HL-60 (cell line): ENCODE results near the gene COLEC11.
"Not testable (repeated sequence)": the region's sequence is repeated elsewhere in the genome, so short reads cannot be mapped to it uniquely, and the experiment has no call there.

ENCODE experiments used
- DNase-seq, 2 experiments: peaks; one replicate each; pipeline ENCODE4 v3.0.0-alpha.2; 2010 to 2020; ENCODE audit warnings: low read depth in 1 of 2, low spot score in 1 of 2
- H3K27ac ChIP-seq: fragments of 250-450 bp; sonication (Bioruptor Pico); replicated peaks from 2 replicates; pipeline ENCODE4 v1.5.1; 2020; ENCODE audit warnings: mild to moderate bottlenecking, moderate library complexity
- H3K27me3 ChIP-seq: fragments of 250-450 bp; sonication (Bioruptor Pico); 2 replicates; pipeline ENCODE4 v1.5.1; 2021; ENCODE audit warnings: mild to moderate bottlenecking, moderate library complexity; ENCODE audit not compliant: insufficient read depth, poor library complexity, severe bottlenecking
- H3K4me3 ChIP-seq: replicated peaks from 2 replicates; pipeline ENCODE4 v1.5.1; 2011; ENCODE audit warnings: mild to moderate bottlenecking, control low read depth, low read length; ENCODE audit not compliant: insufficient read depth
- GABPA ChIP-seq: IDR thresholded peaks from 2 replicates; pipeline ENCODE4 v1.6.1; 2012; ENCODE audit warnings: low read depth
- POLR2AphosphoS5 ChIP-seq: IDR thresholded peaks from 2 replicates; pipeline ENCODE4 v1.6.1; 2012; ENCODE audit warnings: low read depth
- SPI1 ChIP-seq: IDR thresholded peaks from 2 replicates; pipeline ENCODE4 v1.6.1; 2012; ENCODE audit warnings: low read depth, mild to moderate bottlenecking, borderline replicate concordance
- TF ChIP-seq, protein P1 (sequence below): IDR thresholded peaks from one replicate; pipeline ENCODE4 v1.5.1; 2011; ENCODE audit warnings: low read length, control low read depth, inconsistent platforms; ENCODE audit not compliant: insufficient read depth
- TF ChIP-seq, protein P2 (sequence below): IDR thresholded peaks from 2 replicates; pipeline ENCODE4 v1.6.1; 2012; ENCODE audit warnings: low read depth; ENCODE audit not compliant: insufficient replicate concordance

Gene COLEC11

DNA sequence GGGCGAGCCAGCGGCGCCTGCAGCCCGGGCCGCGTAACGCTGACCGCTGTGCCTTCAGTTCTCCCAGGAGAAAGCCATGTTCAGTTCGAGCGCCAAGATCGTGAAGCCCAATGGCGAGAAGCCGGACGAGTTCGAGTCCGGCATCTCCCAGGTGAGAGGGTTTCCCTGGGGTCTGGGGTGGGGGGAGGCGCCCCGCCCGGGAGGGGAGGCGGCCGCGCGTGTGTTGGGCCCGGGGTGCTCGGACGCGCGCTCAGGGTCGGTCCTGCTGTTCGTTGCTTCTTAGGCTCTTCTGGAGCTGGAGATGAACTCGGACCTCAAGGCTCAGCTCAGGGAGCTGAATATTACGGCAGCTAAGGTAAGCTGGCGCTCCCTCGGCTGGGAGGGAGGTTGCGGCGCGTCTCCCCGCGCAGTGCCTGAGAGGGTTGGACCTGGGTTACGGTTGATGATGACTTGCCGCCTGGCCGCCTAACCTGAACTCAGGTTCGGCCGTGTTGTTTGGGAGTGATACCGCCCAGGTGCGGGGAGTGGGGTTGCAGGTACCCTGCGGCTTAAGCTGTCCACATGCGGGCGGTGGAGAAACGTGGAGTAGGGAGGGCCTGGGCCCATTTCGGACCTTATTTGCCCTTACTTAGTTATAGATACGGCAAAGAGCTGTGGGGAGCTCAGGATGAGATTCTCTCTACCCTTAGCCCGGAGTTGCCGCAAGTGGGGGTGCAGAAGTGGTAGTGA, 19.2 kb upstream of the COLEC11 start:
- H3K27ac ChIP-seq, result peak overlapping the region; percentile 75
- no peak; the same call in 1 of the 2 replicates for TF ChIP-seq POLR2AphosphoS5
- TF ChIP-seq GABPA, result no peak
- DNase-seq, result peak in 1 of 2 experiments; percentile 14
- peak overlapping the region; percentile 80 for H3K4me3 ChIP-seq
- no peaks in the 10 kb centered on the region for H3K27me3 ChIP-seq

DNA sequence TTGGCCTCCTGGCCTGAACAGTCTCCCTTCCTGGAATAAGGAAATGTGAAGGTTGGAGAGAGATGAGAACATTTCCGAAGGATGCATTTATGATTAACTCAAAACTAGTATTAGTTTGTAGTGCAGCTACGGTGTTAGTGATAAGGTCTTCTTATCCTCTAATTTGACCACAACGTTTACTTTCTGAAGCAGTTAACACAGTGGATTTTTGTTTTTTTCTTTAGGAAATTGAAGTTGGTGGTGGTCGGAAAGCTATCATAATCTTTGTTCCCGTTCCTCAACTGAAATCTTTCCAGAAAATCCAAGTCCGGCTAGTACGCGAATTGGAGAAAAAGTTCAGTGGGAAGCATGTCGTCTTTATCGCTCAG, 18.7 kb upstream of the COLEC11 start:
- DNase-seq, H3K27me3 ChIP-seq: not testable (repeated sequence)
- H3K27ac ChIP-seq, result peak overlapping the region; percentile 75
- H3K4me3 ChIP-seq, result peak overlapping the region; percentile 80

- Histone ChIP-seq H3K27me3 (no peaks in the 10 kb centered on the region), H3K27ac (no peak overlapping the region), H3K4me3 (no peak overlapping the region)
- no peak for DNase-seq
- TF ChIP-seq, protein P1, sequence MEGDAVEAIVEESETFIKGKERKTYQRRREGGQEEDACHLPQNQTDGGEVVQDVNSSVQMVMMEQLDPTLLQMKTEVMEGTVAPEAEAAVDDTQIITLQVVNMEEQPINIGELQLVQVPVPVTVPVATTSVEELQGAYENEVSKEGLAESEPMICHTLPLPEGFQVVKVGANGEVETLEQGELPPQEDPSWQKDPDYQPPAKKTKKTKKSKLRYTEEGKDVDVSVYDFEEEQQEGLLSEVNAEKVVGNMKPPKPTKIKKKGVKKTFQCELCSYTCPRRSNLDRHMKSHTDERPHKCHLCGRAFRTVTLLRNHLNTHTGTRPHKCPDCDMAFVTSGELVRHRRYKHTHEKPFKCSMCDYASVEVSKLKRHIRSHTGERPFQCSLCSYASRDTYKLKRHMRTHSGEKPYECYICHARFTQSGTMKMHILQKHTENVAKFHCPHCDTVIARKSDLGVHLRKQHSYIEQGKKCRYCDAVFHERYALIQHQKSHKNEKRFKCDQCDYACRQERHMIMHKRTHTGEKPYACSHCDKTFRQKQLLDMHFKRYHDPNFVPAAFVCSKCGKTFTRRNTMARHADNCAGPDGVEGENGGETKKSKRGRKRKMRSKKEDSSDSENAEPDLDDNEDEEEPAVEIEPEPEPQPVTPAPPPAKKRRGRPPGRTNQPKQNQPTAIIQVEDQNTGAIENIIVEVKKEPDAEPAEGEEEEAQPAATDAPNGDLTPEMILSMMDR, result no peak
- TF ChIP-seq SPI1 (no peak), GABPA (no peak), POLR2AphosphoS5 (no peak)
- TF ChIP-seq, protein P2, sequence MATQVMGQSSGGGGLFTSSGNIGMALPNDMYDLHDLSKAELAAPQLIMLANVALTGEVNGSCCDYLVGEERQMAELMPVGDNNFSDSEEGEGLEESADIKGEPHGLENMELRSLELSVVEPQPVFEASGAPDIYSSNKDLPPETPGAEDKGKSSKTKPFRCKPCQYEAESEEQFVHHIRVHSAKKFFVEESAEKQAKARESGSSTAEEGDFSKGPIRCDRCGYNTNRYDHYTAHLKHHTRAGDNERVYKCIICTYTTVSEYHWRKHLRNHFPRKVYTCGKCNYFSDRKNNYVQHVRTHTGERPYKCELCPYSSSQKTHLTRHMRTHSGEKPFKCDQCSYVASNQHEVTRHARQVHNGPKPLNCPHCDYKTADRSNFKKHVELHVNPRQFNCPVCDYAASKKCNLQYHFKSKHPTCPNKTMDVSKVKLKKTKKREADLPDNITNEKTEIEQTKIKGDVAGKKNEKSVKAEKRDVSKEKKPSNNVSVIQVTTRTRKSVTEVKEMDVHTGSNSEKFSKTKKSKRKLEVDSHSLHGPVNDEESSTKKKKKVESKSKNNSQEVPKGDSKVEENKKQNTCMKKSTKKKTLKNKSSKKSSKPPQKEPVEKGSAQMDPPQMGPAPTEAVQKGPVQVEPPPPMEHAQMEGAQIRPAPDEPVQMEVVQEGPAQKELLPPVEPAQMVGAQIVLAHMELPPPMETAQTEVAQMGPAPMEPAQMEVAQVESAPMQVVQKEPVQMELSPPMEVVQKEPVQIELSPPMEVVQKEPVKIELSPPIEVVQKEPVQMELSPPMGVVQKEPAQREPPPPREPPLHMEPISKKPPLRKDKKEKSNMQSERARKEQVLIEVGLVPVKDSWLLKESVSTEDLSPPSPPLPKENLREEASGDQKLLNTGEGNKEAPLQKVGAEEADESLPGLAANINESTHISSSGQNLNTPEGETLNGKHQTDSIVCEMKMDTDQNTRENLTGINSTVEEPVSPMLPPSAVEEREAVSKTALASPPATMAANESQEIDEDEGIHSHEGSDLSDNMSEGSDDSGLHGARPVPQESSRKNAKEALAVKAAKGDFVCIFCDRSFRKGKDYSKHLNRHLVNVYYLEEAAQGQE, result no peak
Observed at GRCh38 chr2:3578987-3579386, 15.9 kb upstream of the COLEC11 start.

GRCh38 chr2:3580449-3580848, 14.5 kb upstream of the COLEC11 start:
- no peak overlapping the region for H3K4me3 ChIP-seq
- no peak overlapping the region for H3K27ac ChIP-seq
- no peak for TF ChIP-seq POLR2AphosphoS5
- DNase-seq, result no peak
- H3K27me3 ChIP-seq, result no peaks in the 10 kb centered on the region

DNA sequence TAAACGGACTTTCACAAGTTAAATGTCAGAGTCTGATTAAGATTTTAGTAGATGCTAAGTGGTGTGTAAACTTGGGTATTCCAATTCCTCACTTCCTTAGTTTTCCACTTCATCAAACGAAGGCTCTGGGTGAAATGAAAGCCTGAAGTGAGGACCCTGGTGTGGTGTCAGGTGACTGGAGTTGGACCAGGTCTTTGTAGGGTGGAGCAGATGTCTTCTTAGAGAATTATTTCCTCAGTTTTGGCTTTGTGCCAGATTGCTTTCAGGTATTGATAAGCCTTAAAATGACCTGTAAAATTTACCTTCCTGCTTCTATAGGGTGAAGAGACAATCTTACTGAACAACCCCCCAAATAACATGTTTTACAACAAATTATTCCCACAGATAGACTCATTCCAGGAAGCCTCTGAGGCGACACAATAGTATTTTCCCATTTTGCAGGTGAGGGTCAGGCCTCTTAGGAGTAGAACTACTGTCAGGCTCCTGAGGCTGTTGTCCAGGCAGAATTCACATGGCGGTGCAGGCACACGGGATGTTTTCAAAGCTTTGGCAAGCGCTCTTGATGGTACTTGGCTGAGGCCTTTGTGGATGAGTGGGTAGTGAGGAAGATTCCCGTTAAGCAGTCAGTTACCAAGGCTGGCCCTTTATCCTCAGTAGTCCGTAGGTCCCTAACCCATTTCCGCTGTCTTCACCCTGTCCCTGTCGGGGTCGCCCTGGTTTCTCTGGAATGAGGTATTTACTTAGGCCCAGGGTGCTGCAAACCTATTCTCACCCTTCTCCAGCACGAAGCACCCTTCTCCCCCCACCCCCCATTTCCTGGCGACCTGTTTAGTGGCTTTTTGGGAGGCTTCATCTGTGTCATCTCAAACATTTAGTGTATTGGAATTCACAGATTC, 13.3 kb upstream of the COLEC11 start:
- H3K27ac ChIP-seq, result no peak overlapping the region
- TF ChIP-seq, protein P1, result no peak
- peak; percentile 43; the same call in 1 of the 2 replicates for TF ChIP-seq POLR2AphosphoS5
- H3K4me3 ChIP-seq, result no peak overlapping the region
- H3K27me3 ChIP-seq, result no peaks in the 10 kb centered on the region
- DNase-seq, result no peak

GRCh38 chr2:3584076-3584475, 10.8 kb upstream of the COLEC11 start:
- Histone ChIP-seq H3K27ac (no peak overlapping the region), H3K27me3 (no peaks in the 10 kb centered on the region), H3K4me3 (no peak overlapping the region)
- TF ChIP-seq SPI1 (no peak), GABPA (no peak), POLR2AphosphoS5 (no peak)
- TF ChIP-seq, protein P1, result no peak
- TF ChIP-seq, protein P2, result no peak
- no peak for DNase-seq
